ENCODE results near the gene LINC00305.

The LINC00305 gene

DNA sequence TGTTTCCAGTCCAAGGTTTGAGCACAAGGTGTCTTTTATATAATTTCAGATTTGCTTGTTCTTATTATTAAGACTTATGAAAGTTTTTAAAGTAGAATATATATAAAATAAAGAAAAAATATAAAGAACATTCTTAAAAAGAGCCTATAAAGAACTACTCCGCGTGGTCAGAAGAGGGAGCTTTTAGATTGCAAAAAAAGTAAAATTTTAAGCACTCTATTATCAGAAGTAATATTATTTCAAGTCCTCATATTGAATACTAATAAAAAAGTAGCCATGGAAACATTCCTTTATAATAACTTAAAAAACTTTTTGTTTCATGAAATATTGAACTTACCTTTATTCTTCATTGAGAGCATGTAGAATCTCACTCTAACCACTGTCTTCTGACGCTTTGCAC, 51.4 kb downstream of the LINC00305 start:
- DNase-seq = no peak
- Mint-ChIP-seq H3K27me3 (ENCODE audit: low read depth, poor library complexity) (no peaks in the 10 kb centered on the region), H3K36me3 (ENCODE audit: low read depth) (no peaks in the 10 kb centered on the region), H3K4me3 (no peak overlapping the region), H3K27ac (no peak overlapping the region), H3K4me1 (peaks cover 19% of the 10 kb centered on the region), H3K9me3 (no peaks in the 10 kb centered on the region)
- TF ChIP-seq, protein P1, sequence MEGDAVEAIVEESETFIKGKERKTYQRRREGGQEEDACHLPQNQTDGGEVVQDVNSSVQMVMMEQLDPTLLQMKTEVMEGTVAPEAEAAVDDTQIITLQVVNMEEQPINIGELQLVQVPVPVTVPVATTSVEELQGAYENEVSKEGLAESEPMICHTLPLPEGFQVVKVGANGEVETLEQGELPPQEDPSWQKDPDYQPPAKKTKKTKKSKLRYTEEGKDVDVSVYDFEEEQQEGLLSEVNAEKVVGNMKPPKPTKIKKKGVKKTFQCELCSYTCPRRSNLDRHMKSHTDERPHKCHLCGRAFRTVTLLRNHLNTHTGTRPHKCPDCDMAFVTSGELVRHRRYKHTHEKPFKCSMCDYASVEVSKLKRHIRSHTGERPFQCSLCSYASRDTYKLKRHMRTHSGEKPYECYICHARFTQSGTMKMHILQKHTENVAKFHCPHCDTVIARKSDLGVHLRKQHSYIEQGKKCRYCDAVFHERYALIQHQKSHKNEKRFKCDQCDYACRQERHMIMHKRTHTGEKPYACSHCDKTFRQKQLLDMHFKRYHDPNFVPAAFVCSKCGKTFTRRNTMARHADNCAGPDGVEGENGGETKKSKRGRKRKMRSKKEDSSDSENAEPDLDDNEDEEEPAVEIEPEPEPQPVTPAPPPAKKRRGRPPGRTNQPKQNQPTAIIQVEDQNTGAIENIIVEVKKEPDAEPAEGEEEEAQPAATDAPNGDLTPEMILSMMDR (IDR thresholded peaks at IDR 0.05) = peak; percentile 50

DNA sequence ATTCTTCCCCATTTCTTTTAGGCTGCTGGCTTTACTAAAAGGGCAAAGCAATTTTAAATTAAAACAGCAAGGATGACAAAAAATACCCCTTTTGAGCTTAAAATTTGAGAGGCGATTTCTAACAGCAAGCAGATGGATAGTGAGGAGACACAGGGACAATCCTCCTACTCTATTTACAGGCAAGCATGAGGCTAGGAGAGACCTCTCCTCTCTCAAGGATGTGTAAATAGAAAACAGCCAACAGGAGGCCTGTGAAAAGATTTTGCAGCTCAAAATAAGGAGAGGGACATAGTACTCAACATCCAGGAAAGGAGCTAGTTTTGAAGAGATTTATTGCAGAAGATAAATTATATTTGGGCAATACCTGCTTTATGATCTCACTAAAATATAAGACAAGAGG, 53.8 kb downstream of the LINC00305 start:
- DNase-seq = no peak
- H3K36me3 Mint-ChIP-seq (ENCODE audit: low read depth) = no peaks in the 10 kb centered on the region
- TF ChIP-seq, protein P1 (IDR thresholded peaks at IDR 0.05) = no peak
- H3K27ac Mint-ChIP-seq = no peak overlapping the region
- H3K4me1 Mint-ChIP-seq = peaks cover 12% of the 10 kb centered on the region
- H3K9me3 Mint-ChIP-seq = no peaks in the 10 kb centered on the region
- H3K27me3 Mint-ChIP-seq (ENCODE audit: low read depth, poor library complexity) = no peaks in the 10 kb centered on the region
- no peak overlapping the region for H3K4me3 Mint-ChIP-seq

DNA sequence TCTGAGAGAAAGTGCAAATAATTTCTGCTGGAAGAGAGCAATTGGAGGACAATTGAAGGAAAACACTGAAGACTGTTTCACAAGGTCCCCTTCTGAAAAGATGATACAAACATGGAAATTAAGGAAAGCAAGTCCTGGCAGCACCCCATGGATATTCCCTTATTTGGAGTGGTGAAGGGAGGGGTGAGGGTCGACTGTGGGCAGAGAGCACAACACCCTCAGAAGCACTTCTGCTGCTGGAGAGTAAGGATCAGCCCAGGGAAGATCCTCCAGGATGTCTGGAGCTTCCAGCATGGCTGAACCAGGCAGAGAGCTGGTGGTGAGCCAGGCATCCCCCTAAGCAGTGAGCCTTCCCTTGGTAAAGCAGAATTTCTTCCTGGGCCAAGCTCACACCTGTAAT, 54.7 kb downstream of the LINC00305 start:
- TF ChIP-seq, protein P1 (IDR thresholded peaks at IDR 0.05) = no peak
- Mint-ChIP-seq H3K27ac (no peak overlapping the region), H3K4me3 (no peak overlapping the region), H3K36me3 (ENCODE audit: low read depth) (no peaks in the 10 kb centered on the region), H3K27me3 (ENCODE audit: low read depth, poor library complexity) (peaks cover 4% of the 10 kb centered on the region), H3K9me3 (peaks cover 7% of the 10 kb centered on the region), H3K4me1 (peaks cover 3% of the 10 kb centered on the region)
- DNase-seq = no peak

DNA sequence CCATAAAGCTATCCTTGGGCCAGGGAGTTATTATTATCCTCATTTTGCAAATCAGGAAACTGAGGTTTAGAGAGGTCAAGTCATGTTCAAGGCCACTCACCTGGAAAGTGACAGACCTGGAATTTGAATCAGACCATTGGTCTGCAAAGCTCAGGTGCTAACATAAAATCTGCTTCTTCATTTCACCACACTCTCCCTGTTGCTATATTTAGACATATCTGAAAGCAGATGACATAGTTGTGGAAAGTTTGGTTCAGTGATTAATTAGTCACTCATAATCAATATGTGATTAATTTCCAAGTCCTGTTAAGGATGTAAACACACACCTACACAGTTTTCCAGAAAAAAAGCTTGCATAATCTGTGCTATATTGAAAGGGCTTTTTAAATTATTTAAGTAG, 57.4 kb downstream of the LINC00305 start:
- H3K9me3 Mint-ChIP-seq = peaks cover 16% of the 10 kb centered on the region
- peaks cover 9% of the 10 kb centered on the region for H3K27me3 Mint-ChIP-seq (ENCODE audit: low read depth, poor library complexity)
- TF ChIP-seq, protein P1 (IDR thresholded peaks at IDR 0.05) = no peak
- H3K27ac Mint-ChIP-seq = no peak overlapping the region
- no peak for DNase-seq
- no peaks in the 10 kb centered on the region for H3K4me1 Mint-ChIP-seq
- no peak overlapping the region for H3K4me3 Mint-ChIP-seq
- H3K36me3 Mint-ChIP-seq (ENCODE audit: low read depth) = no peaks in the 10 kb centered on the region

DNA sequence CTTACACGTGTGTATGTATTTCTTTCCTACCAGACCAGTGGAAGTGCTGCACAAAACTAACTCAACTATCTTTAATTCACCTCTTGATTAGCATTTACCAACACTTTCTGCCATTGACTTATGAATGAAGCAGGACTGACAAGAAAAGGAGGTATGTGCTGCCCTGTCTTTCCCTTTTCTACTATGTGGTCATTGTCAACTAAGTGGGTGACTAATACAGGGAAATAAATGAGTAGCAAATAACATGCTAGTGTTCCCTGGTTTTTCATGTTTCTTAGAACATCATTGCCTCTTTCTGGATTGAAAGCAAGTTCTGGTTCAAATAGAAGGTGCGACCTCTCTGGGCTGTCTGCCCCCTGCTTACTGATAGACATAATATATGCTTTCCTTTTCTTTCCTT, 58.0 kb downstream of the LINC00305 start:
- peaks cover 16% of the 10 kb centered on the region for H3K9me3 Mint-ChIP-seq
- no peak overlapping the region for H3K4me3 Mint-ChIP-seq
- H3K27ac Mint-ChIP-seq = no peak overlapping the region
- H3K27me3 Mint-ChIP-seq (ENCODE audit: low read depth, poor library complexity) = peaks cover 9% of the 10 kb centered on the region
- H3K36me3 Mint-ChIP-seq (ENCODE audit: low read depth) = no peaks in the 10 kb centered on the region
- TF ChIP-seq, protein P1 (IDR thresholded peaks at IDR 0.05) = no peak
- H3K4me1 Mint-ChIP-seq = no peaks in the 10 kb centered on the region
- no peak for DNase-seq

DNA sequence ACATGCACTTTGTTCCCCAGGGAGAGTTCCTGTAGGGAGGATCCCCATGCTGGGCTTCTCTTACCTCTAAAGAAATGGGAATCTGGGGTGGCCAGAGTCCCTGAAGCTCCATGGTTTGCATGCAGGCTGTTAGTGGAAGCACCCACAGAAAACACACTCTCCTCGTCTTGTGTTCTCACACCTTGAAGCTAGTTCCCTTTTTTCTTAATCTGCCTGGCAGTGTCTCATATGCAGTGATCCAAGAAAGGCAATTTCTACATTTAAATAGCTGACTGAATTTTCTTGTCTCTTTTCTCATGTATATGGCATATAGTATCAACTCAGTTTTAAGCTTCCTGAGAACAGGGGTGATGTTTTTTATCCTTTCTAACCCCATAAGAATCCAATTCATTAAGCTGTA, 65.0 kb downstream of the LINC00305 start:
- Mint-ChIP-seq H3K27me3 (ENCODE audit: low read depth, poor library complexity) (peaks cover 8% of the 10 kb centered on the region), H3K27ac (no peak overlapping the region), H3K4me3 (no peak overlapping the region), H3K4me1 (peaks cover 7% of the 10 kb centered on the region), H3K9me3 (peaks cover 9% of the 10 kb centered on the region), H3K36me3 (ENCODE audit: low read depth) (no peaks in the 10 kb centered on the region)
- TF ChIP-seq, protein P1 (IDR thresholded peaks at IDR 0.05) = no peak
- no peak for DNase-seq
